GM19467 (cell line): ENCODE measurements around the gene RSPRY1.
"Not testable (repeated sequence)": the region's sequence is repeated elsewhere in the genome, so short reads cannot be mapped to it uniquely, and the experiment has no call there.

Experiments used
- ATAC-seq: cut with Tn5 transposase; IDR thresholded peaks from one replicate; pipeline ENCODE4 v1.9.1; 2021; ENCODE audit warnings: mild to moderate bottlenecking, moderate library complexity; ENCODE audit not compliant: unreplicated experiment

The RSPRY1 gene

GRCh38 chr16:57185446-57185944, 634 bp upstream of the RSPRY1 start:
- ATAC-seq, result peak; percentile 27

- ATAC-seq, result no peak
These were observed 1.0 kb downstream of the RSPRY1 start for GRCh38 chr16:57186872-57187854.

- not testable (repeated sequence) for ATAC-seq
These were observed 2.0 kb downstream of the RSPRY1 start for GRCh38 chr16:57187902-57188710.

GRCh38 chr16:57188711-57189002, 2.5 kb downstream of the RSPRY1 start:
- ATAC-seq, result no peak

GRCh38 chr16:57189527-57189926, 3.4 kb downstream of the RSPRY1 start:
- ATAC-seq, result not testable (repeated sequence)

GRCh38 chr16:57190136-57190535, 4.0 kb downstream of the RSPRY1 start:
- no peak for ATAC-seq

GRCh38 chr16:57191056-57191571, 5.0 kb downstream of the RSPRY1 start:
- no peak for ATAC-seq

GRCh38 chr16:57192146-57192545, 6.0 kb downstream of the RSPRY1 start:
- ATAC-seq, result no peak

- ATAC-seq, result no peak
These were observed 6.8 kb downstream of the RSPRY1 start for GRCh38 chr16:57192720-57193486.

GRCh38 chr16:57194512-57194911, 8.4 kb downstream of the RSPRY1 start:
- ATAC-seq, result no peak

- no peak for ATAC-seq
These were observed 10.2 kb downstream of the RSPRY1 start for GRCh38 chr16:57196286-57196685.

GRCh38 chr16:57196753-57197152, 10.6 kb downstream of the RSPRY1 start:
- ATAC-seq, result no peak

GRCh38 chr16:57200321-57200720, 14.2 kb downstream of the RSPRY1 start:
- ATAC-seq, result not testable (repeated sequence)

GRCh38 chr16:57200926-57201325, 14.8 kb downstream of the RSPRY1 start:
- not testable (repeated sequence) for ATAC-seq

- no peak for ATAC-seq
These were observed 16.2 kb downstream of the RSPRY1 start for GRCh38 chr16:57202095-57202886.

- ATAC-seq, result no peak
These were observed 17.3 kb downstream of the RSPRY1 start for GRCh38 chr16:57203451-57203850.

GRCh38 chr16:57204675-57205074, 18.5 kb downstream of the RSPRY1 start:
- no peak for ATAC-seq

- no peak for ATAC-seq
These were observed 22.8 kb downstream of the RSPRY1 start for GRCh38 chr16:57208926-57209325.

- no peak for ATAC-seq
These were observed 23.7 kb downstream of the RSPRY1 start for GRCh38 chr16:57209780-57210179.

- ATAC-seq, result no peak
These were observed 27.3 kb downstream of the RSPRY1 start for GRCh38 chr16:57213462-57213861.
